Esophagus muscularis mucosa (tissue), 4 donors: ENCODE data around the gene LAMTOR2. TPM values are rescaled to one million over a fixed set of nuclear protein-coding genes. Genes with fewer than 3 reads are reported as not detected.

ENCODE experiments used
- DNase-seq: peaks from one replicate; pipeline ENCODE4 v3.0.0-alpha.2; 2017; ENCODE audit errors: extremely low spot score
- H3K27ac ChIP-seq, 4 donors: fragments of 200-600 bp; sonication (generic); replicated peaks in 1 of 4; 1 replicate in 3 of 4; 2 replicates in 1 of 4; pipeline ENCODE4 v1.5.1; 2016 to 2019; ENCODE audit warnings: mild to moderate bottlenecking in 1 of 4
- H3K27me3 ChIP-seq, 4 donors: fragments of 200-600 bp; sonication (generic); one replicate each; pipeline versions ENCODE4 v1.5.1 to v1.6.0; 2016 to 2019
- H3K36me3 ChIP-seq, 4 donors: fragments of 200-600 bp; sonication (generic); one replicate each; pipeline ENCODE4 v1.5.1; 2016 to 2019
- H3K4me1 ChIP-seq, 4 donors: fragments of 200-600 bp; sonication (generic); one replicate each; pipeline ENCODE4 v1.5.1; 2016 to 2019
- H3K4me3 ChIP-seq, 4 donors: fragments of 200-600 bp; sonication (generic); 1 replicate in 2 of 4; 2 replicates in 2 of 4; pipeline ENCODE4 v1.5.1; 2016 to 2019; ENCODE audit warnings: mild to moderate bottlenecking in 4 of 4, moderate library complexity in 1 of 4
- H3K9me3 ChIP-seq, 4 donors: fragments of 200-600 bp; sonication (generic); 1 replicate in 3 of 4; 2 replicates in 1 of 4; pipeline ENCODE4 v1.5.1; 2016 to 2019
- CTCF ChIP-seq, 3 experiments: fragments of 200-600 bp in 2 of 3; fragments of 450-650 bp in 1 of 3; sonication (generic) in 2 of 3; IDR thresholded peaks; one replicate each; pipeline ENCODE4 v1.5.1; 2017 to 2019; ENCODE audit warnings: antibody characterized with exemption in 3 of 3, mild to moderate bottlenecking in 2 of 3, moderate library complexity in 1 of 3
- EP300 ChIP-seq: sonication (generic); formaldehyde crosslinking; IDR thresholded peaks from one replicate; pipeline ENCODE4 v1.6.1; 2017; ENCODE audit warnings: antibody characterized with exemption
- POLR2A ChIP-seq: fragments of 450-650 bp; IDR thresholded peaks from one replicate; pipeline ENCODE4 v1.6.1; 2017; ENCODE audit warnings: antibody characterized with exemption, moderate library complexity, mild to moderate bottlenecking, low read depth
- POLR2AphosphoS5 ChIP-seq, 2 donors: sonication (generic); formaldehyde crosslinking; IDR thresholded peaks; one replicate each; pipeline ENCODE4 v1.6.1; 2017; ENCODE audit warnings: antibody characterized with exemption in 2 of 2
- WGBS: methylation state at CpG from one replicate; pipeline ENCODE4 v1.1.5; 2018; 5-methylcytosine and 5-hydroxymethylcytosine counted together
- intact Hi-C: fragments of 100-400 bp; cut with DNase I; formaldehyde crosslinking; loops from one replicate; pipeline ENCODE4 v1.15.1; 2023
- total RNA-seq, 4 donors: library from RNA; depleted of rRNA; stranded (reverse); fragments of >200 nt; gene quantifications; one replicate each; pipeline versions ENCODE4 v1.1.0 to v1.2.1, GENCODE V29; 2016

LAMTOR2 gene
- total RNA-seq, 4 donors from 2014 or later, result 59.3 to 106 (median 75.5) TPM

- peak overlapping the region in 3 of 4 donors; percentile 58 to 71 (median 62) for H3K4me3 ChIP-seq
- peak overlapping the region in 3 of 4 donors; percentile 54 to 70 (median 63) for H3K27ac ChIP-seq
- TF ChIP-seq POLR2A (no peak), CTCF (IDR thresholded peaks at IDR 0.05) (no peak), EP300 (no peak), POLR2AphosphoS5 (IDR thresholded peaks at IDR 0.05) (no peak)
- H3K9me3 ChIP-seq, result no peaks in the 10 kb centered on the region
- H3K4me1 ChIP-seq, result peaks cover 18 to 41% (median 31%) of the 10 kb centered on the region in 4 donors
- 91% methylated on average over 10 of the region's 19 CpGs for WGBS
- no peaks in the 10 kb centered on the region for H3K27me3 ChIP-seq
- H3K36me3 ChIP-seq, result no peaks in the 10 kb centered on the region
- intact Hi-C loops, result no loop called here
- DNase-seq, result no peak
Measured at GRCh38 chr1:156077430-156077760, 22.8 kb downstream of the LAMTOR2 start.

GRCh38 chr1:156078728-156079127 is 24.1 kb downstream of the LAMTOR2 start:
- no peak overlapping the region for H3K4me3 ChIP-seq
- no peaks in the 10 kb centered on the region for H3K27me3 ChIP-seq
- no peak for TF ChIP-seq POLR2AphosphoS5 (IDR thresholded peaks at IDR 0.05)
- TF ChIP-seq CTCF (IDR thresholded peaks at IDR 0.05), result no peak
- TF ChIP-seq EP300, result no peak
- no peak for TF ChIP-seq POLR2A
- no peaks in the 10 kb centered on the region for H3K36me3 ChIP-seq
- H3K4me1 ChIP-seq, result peaks cover 26 to 51% (median 40%) of the 10 kb centered on the region in 4 donors
- WGBS, result 89% methylated on average over 5 of the region's 5 CpGs
- no peaks in the 10 kb centered on the region for H3K9me3 ChIP-seq
- intact Hi-C loops, result no loop called here
- no peak for DNase-seq
- no peak overlapping the region for H3K27ac ChIP-seq

GRCh38 chr1:156079762-156080161 is 25.2 kb downstream of the LAMTOR2 start:
- TF ChIP-seq EP300, result no peak
- TF ChIP-seq CTCF (IDR thresholded peaks at IDR 0.05), result no peak
- no peak for TF ChIP-seq POLR2A
- TF ChIP-seq POLR2AphosphoS5 (IDR thresholded peaks at IDR 0.05), result no peak
- Histone ChIP-seq H3K9me3 (no peaks in the 10 kb centered on the region), H3K4me3 (no peak overlapping the region), H3K27me3 (no peaks in the 10 kb centered on the region), H3K36me3 (no peaks in the 10 kb centered on the region), H3K27ac (no peak overlapping the region), H3K4me1 (peaks cover 26 to 60% (median 43%) of the 10 kb centered on the region in 4 donors)
- 83% methylated on average over 5 of the region's 5 CpGs for WGBS
- DNase-seq, result no peak
- intact Hi-C loops, result no loop called here

GRCh38 chr1:156080241-156080862 is 25.8 kb downstream of the LAMTOR2 start:
- no peak for TF ChIP-seq EP300
- no peak for TF ChIP-seq POLR2AphosphoS5 (IDR thresholded peaks at IDR 0.05)
- TF ChIP-seq POLR2A, result no peak
- TF ChIP-seq CTCF (IDR thresholded peaks at IDR 0.05), result no peak
- H3K36me3 ChIP-seq, result no peaks in the 10 kb centered on the region
- H3K27ac ChIP-seq, result no peak overlapping the region
- H3K9me3 ChIP-seq, result no peaks in the 10 kb centered on the region
- intact Hi-C loops, result no loop called here
- no peak overlapping the region for H3K4me3 ChIP-seq
- H3K4me1 ChIP-seq, result peaks cover 25 to 55% (median 40%) of the 10 kb centered on the region in 4 donors
- DNase-seq, result no peak
- 62% methylated on average over 8 of the region's 8 CpGs for WGBS
- no peaks in the 10 kb centered on the region for H3K27me3 ChIP-seq

- peak overlapping the region in 1 of 4 donors; percentile 81 for H3K4me3 ChIP-seq
Measured at GRCh38 chr1:156080863-156081179, 26.2 kb downstream of the LAMTOR2 start.

More at GRCh38 chr1:156080863-156081179, 26.2 kb downstream of the LAMTOR2 start:
- Histone ChIP-seq H3K9me3 (no peaks in the 10 kb centered on the region), H3K27me3 (no peaks in the 10 kb centered on the region), H3K27ac (no peak overlapping the region), H3K4me1 (peaks cover 21 to 53% (median 36%) of the 10 kb centered on the region in 4 donors), H3K36me3 (no peaks in the 10 kb centered on the region)
- 48% methylated on average over 4 of the region's 4 CpGs for WGBS
- TF ChIP-seq POLR2A (no peak), EP300 (no peak), POLR2AphosphoS5 (IDR thresholded peaks at IDR 0.05) (no peak), CTCF (IDR thresholded peaks at IDR 0.05) (no peak)
- DNase-seq, result no peak
- intact Hi-C loops, result no loop called here
